Gastroesophageal sphincter (tissue), 3 donors: ENCODE results near the gene IMMP2L.

Experiments used
- CTCF ChIP-seq, 4 experiments: fragments of 200-600 bp in 2 of 4; fragments of 450-650 bp in 2 of 4; sonication (generic) in 1 of 4; IDR thresholded peaks; one replicate each; pipeline ENCODE4 v1.5.1; 2017 to 2019; ENCODE audit warnings: antibody characterized with exemption in 4 of 4, mild to moderate bottlenecking in 2 of 4, moderate library complexity in 2 of 4
- EP300 ChIP-seq: sonication (generic); formaldehyde crosslinking; IDR thresholded peaks from one replicate; pipeline ENCODE4 v1.6.1; 2017; ENCODE audit warnings: antibody characterized with exemption, mild to moderate bottlenecking
- POLR2A ChIP-seq, 2 donors: fragments of 450-650 bp; IDR thresholded peaks; one replicate each; pipeline ENCODE4 v1.6.1; 2017; ENCODE audit warnings: antibody characterized with exemption in 2 of 2, mild to moderate bottlenecking in 2 of 2, moderate library complexity in 1 of 2
- POLR2AphosphoS5 ChIP-seq: sonication (generic); formaldehyde crosslinking; IDR thresholded peaks from one replicate; pipeline ENCODE4 v1.6.1; 2017; ENCODE audit warnings: antibody characterized with exemption

- TF ChIP-seq CTCF (IDR thresholded peaks at IDR 0.05): no peak
- no peak for TF ChIP-seq POLR2A (IDR thresholded peaks at IDR 0.05)
- TF ChIP-seq POLR2AphosphoS5: no peak
- no peak for TF ChIP-seq EP300
These were observed 223.3 kb downstream of the IMMP2L start for GRCh38 chr7:111339006-111339405.
